ENCODE results near the gene OR11A1.

The OR11A1 gene

DNA sequence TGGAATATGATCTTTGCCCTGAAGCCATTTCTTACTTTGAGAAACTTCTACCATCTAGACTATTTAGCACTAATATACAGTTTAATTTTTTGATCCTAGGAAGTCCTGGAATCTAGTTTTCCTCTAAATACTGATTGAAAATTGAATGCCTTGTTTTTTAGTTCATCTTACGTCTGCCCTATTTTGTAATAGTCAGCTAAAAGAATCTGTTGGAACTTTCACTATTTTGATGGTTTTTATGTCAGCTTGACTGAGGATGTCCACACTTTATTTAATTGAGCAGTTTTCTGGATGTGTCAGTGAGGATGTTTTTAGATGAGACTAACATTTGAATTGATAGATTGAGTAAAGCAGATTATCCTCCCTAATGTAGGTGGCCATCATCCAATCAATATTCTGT, 53.1 kb downstream of the OR11A1 start:
- no peaks in the 10 kb centered on the region for H3K4me1 Mint-ChIP-seq (ENCODE audit: low read depth)
- H3K27me3 Mint-ChIP-seq = no peaks in the 10 kb centered on the region
- no peaks in the 10 kb centered on the region for H3K9me3 Mint-ChIP-seq
- H3K36me3 Mint-ChIP-seq (ENCODE audit: low read depth) = no peaks in the 10 kb centered on the region
- H3K4me3 Mint-ChIP-seq = no peak overlapping the region
- no peak overlapping the region for H3K27ac Mint-ChIP-seq
- intact Hi-C loops (cut with micrococcal nuclease) = no loop called here

GRCh38 chr6:29399525-29399924, 57.3 kb downstream of the OR11A1 start:
- Mint-ChIP-seq H3K36me3 (ENCODE audit: low read depth) (no peaks in the 10 kb centered on the region), H3K4me1 (ENCODE audit: low read depth) (no peaks in the 10 kb centered on the region), H3K27me3 (peaks cover 3% of the 10 kb centered on the region), H3K4me3 (no peak overlapping the region), H3K27ac (no peak overlapping the region), H3K9me3 (no peaks in the 10 kb centered on the region)
- intact Hi-C loops (cut with micrococcal nuclease) = no loop called here

- Mint-ChIP-seq H3K4me1 (ENCODE audit: low read depth) (no peaks in the 10 kb centered on the region), H3K27me3 (peaks cover 3% of the 10 kb centered on the region), H3K9me3 (no peaks in the 10 kb centered on the region), H3K27ac (no peak within 1 kb of the TSS), H3K36me3 (ENCODE audit: low read depth) (no peaks in the 10 kb centered on the region), H3K4me3 (no peak within 1 kb of the TSS)
- intact Hi-C loops (cut with micrococcal nuclease) = no loop called here
Measured at GRCh38 chr6:29395331-29395730, 61.5 kb downstream of the OR11A1 start, which contains the start of gene OR12D2. Gene OR12D2, plus strand, starts transcription at chr6:29395631. Its CDS starts 1,069 bp downstream, at chr6:29396700.

- Mint-ChIP-seq H3K27ac (no peak overlapping the region), H3K27me3 (peaks cover 1% of the 10 kb centered on the region), H3K9me3 (no peaks in the 10 kb centered on the region), H3K4me1 (ENCODE audit: low read depth) (no peaks in the 10 kb centered on the region), H3K4me3 (no peak overlapping the region), H3K36me3 (ENCODE audit: low read depth) (no peaks in the 10 kb centered on the region)
- intact Hi-C loops (cut with micrococcal nuclease) = no loop called here
Measured at GRCh38 chr6:29388533-29388932, 68.3 kb downstream of the OR11A1 start.

DNA sequence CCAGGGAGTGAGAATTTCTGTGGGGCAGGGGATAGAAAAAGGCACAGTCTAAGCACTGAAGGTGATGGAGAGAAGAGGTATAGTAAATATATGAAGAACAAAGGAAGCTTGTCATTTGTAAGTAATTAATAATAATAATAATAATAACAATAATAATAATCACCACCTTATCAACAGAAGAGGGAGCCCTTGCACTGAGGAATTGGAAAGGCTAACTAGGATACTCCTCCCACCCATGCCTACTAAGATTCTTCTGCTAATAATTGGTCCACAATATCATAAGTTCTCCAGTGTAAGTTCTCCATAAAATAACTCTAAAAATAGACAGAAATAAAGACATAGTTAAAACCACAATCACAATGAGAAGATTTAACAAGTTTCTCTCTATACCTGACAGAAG, 80.9 kb downstream of the OR11A1 start:
- no peaks in the 10 kb centered on the region for H3K9me3 Mint-ChIP-seq
- intact Hi-C loops (cut with micrococcal nuclease) = no loop called here
- peaks cover 1% of the 10 kb centered on the region for H3K27me3 Mint-ChIP-seq
- no peaks in the 10 kb centered on the region for H3K36me3 Mint-ChIP-seq (ENCODE audit: low read depth)
- H3K4me3 Mint-ChIP-seq = no peak overlapping the region
- no peak overlapping the region for H3K27ac Mint-ChIP-seq
- no peaks in the 10 kb centered on the region for H3K4me1 Mint-ChIP-seq (ENCODE audit: low read depth)
